K562 (cell line): ENCODE results near the gene ASB7.

Source experiments
- BRCA1 ChIP-seq, 2 experiments: fragments of 450-650 bp in 1 of 2; sonication (generic) in 1 of 2; formaldehyde crosslinking in 1 of 2; IDR thresholded peaks; 2 replicates each; pipeline versions ENCODE4 v1.5.0 to v1.6.1; 2017 to 2020; ENCODE audit warnings: mild to moderate bottlenecking in 1 of 2, missing genetic modification reagents in 1 of 2
- CBFA2T3 ChIP-seq: fragments of 450-650 bp; IDR thresholded peaks from 2 replicates; pipeline ENCODE4 v1.6.1; 2017
- CBX3 ChIP-seq, 2 experiments: IDR thresholded peaks; 1 replicate in 1 of 2; 2 replicates in 1 of 2; pipeline ENCODE4 v1.6.1; 2012; ENCODE audit warnings: inconsistent platforms in 2 of 2, low read length in 2 of 2, borderline replicate concordance in 1 of 2, control low read depth in 1 of 2
- DPF2 ChIP-seq: fragments of 450-650 bp; IDR thresholded peaks from 2 replicates; pipeline ENCODE4 v1.6.1; 2016
- EZH2 ChIP-seq: IDR thresholded peaks from 2 replicates; pipeline ENCODE4 v1.6.1; 2012; ENCODE audit warnings: low read depth, mild to moderate bottlenecking, inconsistent platforms, low read length, borderline replicate concordance
- FOSL1 ChIP-seq: fragments of 200-800 bp; sonication (Bioruptor generic); conservative IDR thresholded peaks from 2 replicates; pipeline ENCODE4 v1.6.1; 2016; ENCODE audit warnings: missing genetic modification characterization, missing compliant biosample characterization
- JUND ChIP-seq, 2 experiments: IDR thresholded peaks; 2 replicates in 1 of 2; 3 replicates in 1 of 2; pipeline ENCODE4 v1.6.1; 2011; ENCODE audit warnings: borderline replicate concordance in 2 of 2, low read depth in 2 of 2, low read length in 2 of 2, improper control_type of control experiment in 1 of 2, missing biosample characterization in 1 of 2, missing genetic modification characterization in 1 of 2, missing genetic modification reagents in 1 of 2
- PRPF4 ChIP-seq: fragments of 200-400 bp; formaldehyde crosslinking; IDR thresholded peaks from one replicate; pipeline ENCODE4 v1.6.1; 2017; ENCODE audit warnings: low read length, low read depth, mild to moderate bottlenecking; ENCODE audit not compliant: insufficient read depth, poor library complexity, severe bottlenecking
- ZNF24 ChIP-seq: fragments of 450-650 bp; IDR thresholded peaks from 2 replicates; pipeline ENCODE4 v1.6.1; 2016
- TF ChIP-seq, protein P1 (sequence below), 2 experiments: fragments of 450-650 bp; formaldehyde crosslinking in 1 of 2; IDR thresholded peaks; 2 replicates each; pipeline versions ENCODE4 v1.4.0 to v1.6.1; 2014 to 2020; ENCODE audit warnings: mild to moderate bottlenecking in 2 of 2, borderline replicate concordance in 1 of 2, low read depth in 1 of 2
- TF ChIP-seq, protein P2 (sequence below): sonication (generic); formaldehyde crosslinking; IDR thresholded peaks from 2 replicates; pipeline ENCODE4 v1.8.0; 2022; ENCODE audit warnings: mild to moderate bottlenecking, missing genetic modification reagents
- TF ChIP-seq, protein P3 (sequence below), 3 experiments: IDR thresholded peaks in 2 of 3; conservative IDR thresholded peaks in 1 of 3; 2 replicates each; pipeline ENCODE4 v1.5.1; 2011 to 2012; ENCODE audit warnings: low read length in 3 of 3, mild to moderate bottlenecking in 3 of 3, control low read depth in 2 of 3, improper control_type of control experiment in 1 of 3, inconsistent platforms in 1 of 3, low read depth in 1 of 3, mixed read lengths in 1 of 3, moderate library complexity in 1 of 3; ENCODE audit not compliant: insufficient read depth in 2 of 3

DNA sequence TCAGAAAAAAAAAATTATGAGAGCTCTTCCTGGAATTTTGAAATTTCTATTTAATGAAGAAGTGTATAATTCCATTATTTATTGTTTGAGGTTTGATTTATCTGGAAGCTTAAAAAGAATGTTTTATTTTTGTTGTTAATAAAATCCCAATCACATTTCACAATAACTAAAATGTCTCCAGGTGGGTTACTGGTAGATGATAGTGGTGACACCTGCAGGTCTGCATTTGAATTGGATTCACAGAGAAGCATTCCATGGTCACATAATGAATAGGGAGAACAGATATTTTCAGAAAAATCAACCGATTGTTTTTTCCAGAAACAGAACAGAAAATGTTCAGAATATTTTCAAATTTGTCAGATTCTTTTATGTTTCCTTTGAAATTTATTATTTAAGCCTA lies 48.3 kb downstream of the ASB7 start:
- TF ChIP-seq EZH2, result no peak
- TF ChIP-seq CBX3 (IDR thresholded peaks at IDR 0.05; ENCODE audit: borderline replicate concordance in 1 of 2, low read length in 2 of 2), result no peak
- TF ChIP-seq, protein P1, sequence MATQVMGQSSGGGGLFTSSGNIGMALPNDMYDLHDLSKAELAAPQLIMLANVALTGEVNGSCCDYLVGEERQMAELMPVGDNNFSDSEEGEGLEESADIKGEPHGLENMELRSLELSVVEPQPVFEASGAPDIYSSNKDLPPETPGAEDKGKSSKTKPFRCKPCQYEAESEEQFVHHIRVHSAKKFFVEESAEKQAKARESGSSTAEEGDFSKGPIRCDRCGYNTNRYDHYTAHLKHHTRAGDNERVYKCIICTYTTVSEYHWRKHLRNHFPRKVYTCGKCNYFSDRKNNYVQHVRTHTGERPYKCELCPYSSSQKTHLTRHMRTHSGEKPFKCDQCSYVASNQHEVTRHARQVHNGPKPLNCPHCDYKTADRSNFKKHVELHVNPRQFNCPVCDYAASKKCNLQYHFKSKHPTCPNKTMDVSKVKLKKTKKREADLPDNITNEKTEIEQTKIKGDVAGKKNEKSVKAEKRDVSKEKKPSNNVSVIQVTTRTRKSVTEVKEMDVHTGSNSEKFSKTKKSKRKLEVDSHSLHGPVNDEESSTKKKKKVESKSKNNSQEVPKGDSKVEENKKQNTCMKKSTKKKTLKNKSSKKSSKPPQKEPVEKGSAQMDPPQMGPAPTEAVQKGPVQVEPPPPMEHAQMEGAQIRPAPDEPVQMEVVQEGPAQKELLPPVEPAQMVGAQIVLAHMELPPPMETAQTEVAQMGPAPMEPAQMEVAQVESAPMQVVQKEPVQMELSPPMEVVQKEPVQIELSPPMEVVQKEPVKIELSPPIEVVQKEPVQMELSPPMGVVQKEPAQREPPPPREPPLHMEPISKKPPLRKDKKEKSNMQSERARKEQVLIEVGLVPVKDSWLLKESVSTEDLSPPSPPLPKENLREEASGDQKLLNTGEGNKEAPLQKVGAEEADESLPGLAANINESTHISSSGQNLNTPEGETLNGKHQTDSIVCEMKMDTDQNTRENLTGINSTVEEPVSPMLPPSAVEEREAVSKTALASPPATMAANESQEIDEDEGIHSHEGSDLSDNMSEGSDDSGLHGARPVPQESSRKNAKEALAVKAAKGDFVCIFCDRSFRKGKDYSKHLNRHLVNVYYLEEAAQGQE (IDR thresholded peaks at IDR 0.05; ENCODE audit: borderline replicate concordance), result no peak
- TF ChIP-seq, protein P1 (CRISPR knock-in tag; IDR thresholded peaks at IDR 0.05; ENCODE audit: low read depth), result no peak
- no peak for TF ChIP-seq CBFA2T3
- TF ChIP-seq ZNF24, result no peak
- TF ChIP-seq FOSL1, result no peak
- TF ChIP-seq PRPF4, result no peak
- TF ChIP-seq DPF2, result no peak
- TF ChIP-seq JUND (IDR thresholded peaks at IDR 0.05; ENCODE audit: borderline replicate concordance, low read depth, low read length), result no peak
- no peak for TF ChIP-seq JUND (tag; IDR thresholded peaks at IDR 0.05; ENCODE audit: borderline replicate concordance, low read depth, low read length)
- TF ChIP-seq, protein P2, sequence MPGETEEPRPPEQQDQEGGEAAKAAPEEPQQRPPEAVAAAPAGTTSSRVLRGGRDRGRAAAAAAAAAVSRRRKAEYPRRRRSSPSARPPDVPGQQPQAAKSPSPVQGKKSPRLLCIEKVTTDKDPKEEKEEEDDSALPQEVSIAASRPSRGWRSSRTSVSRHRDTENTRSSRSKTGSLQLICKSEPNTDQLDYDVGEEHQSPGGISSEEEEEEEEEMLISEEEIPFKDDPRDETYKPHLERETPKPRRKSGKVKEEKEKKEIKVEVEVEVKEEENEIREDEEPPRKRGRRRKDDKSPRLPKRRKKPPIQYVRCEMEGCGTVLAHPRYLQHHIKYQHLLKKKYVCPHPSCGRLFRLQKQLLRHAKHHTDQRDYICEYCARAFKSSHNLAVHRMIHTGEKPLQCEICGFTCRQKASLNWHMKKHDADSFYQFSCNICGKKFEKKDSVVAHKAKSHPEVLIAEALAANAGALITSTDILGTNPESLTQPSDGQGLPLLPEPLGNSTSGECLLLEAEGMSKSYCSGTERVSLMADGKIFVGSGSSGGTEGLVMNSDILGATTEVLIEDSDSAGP (CRISPR knock-in tag), result no peak
- no peak for TF ChIP-seq BRCA1 (IDR thresholded peaks at IDR 0.05)
- TF ChIP-seq BRCA1 (CRISPR knock-in tag; IDR thresholded peaks at IDR 0.05), result no peak
- TF ChIP-seq, protein P3, sequence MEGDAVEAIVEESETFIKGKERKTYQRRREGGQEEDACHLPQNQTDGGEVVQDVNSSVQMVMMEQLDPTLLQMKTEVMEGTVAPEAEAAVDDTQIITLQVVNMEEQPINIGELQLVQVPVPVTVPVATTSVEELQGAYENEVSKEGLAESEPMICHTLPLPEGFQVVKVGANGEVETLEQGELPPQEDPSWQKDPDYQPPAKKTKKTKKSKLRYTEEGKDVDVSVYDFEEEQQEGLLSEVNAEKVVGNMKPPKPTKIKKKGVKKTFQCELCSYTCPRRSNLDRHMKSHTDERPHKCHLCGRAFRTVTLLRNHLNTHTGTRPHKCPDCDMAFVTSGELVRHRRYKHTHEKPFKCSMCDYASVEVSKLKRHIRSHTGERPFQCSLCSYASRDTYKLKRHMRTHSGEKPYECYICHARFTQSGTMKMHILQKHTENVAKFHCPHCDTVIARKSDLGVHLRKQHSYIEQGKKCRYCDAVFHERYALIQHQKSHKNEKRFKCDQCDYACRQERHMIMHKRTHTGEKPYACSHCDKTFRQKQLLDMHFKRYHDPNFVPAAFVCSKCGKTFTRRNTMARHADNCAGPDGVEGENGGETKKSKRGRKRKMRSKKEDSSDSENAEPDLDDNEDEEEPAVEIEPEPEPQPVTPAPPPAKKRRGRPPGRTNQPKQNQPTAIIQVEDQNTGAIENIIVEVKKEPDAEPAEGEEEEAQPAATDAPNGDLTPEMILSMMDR (IDR thresholded peaks at IDR 0.05 in 2 of 3, conservative IDR thresholded peaks at IDR 0.05 in 1 of 3; ENCODE audit: insufficient read depth in 2 of 3, low read depth in 1 of 3, low read length in 3 of 3), result peak in 1 of 3 experiments; percentile 27; a peak in 1 of 6 replicates
